AG04449 (cell line): ENCODE data around the gene RPL22L1.
"Not testable (repeated sequence)": the region's sequence is repeated elsewhere in the genome, so short reads cannot be mapped to it uniquely, and the experiment has no call there.

ENCODE experiments used
- CTCF ChIA-PET: fragments of 350-600 bp; formaldehyde crosslinking; extraction: SDS; loops from one replicate; lab custom pipeline; 2021; ENCODE audit warnings: antibody characterized with exemption; lab: Yijun Ruan, JAX
- POLR2A ChIA-PET: fragments of 400-600, 350-600 bp; formaldehyde crosslinking; extraction: SDS; loops from one replicate; lab custom pipeline; 2020; ENCODE audit warnings: antibody characterized with exemption, inconsistent platforms; lab: Yijun Ruan, JAX
- DNase-seq: peaks from one replicate; pipeline ENCODE4 v3.0.0-alpha.2; 2010; ENCODE audit warnings: low read depth, low spot score
- H3K4me3 ChIP-seq: 2 replicates; pipeline ENCODE4 v1.5.1; 2011; ENCODE audit warnings: low read depth, mild to moderate bottlenecking, control low read depth, low read length
- TF ChIP-seq, protein P1 (sequence below): IDR thresholded peaks from one replicate; pipeline ENCODE4 v1.5.1; 2011; ENCODE audit warnings: mild to moderate bottlenecking, moderate library complexity, low read length, control low read depth, inconsistent platforms; ENCODE audit not compliant: insufficient read depth; ENCODE audit errors: missing control alignments

The RPL22L1 gene

DNA sequence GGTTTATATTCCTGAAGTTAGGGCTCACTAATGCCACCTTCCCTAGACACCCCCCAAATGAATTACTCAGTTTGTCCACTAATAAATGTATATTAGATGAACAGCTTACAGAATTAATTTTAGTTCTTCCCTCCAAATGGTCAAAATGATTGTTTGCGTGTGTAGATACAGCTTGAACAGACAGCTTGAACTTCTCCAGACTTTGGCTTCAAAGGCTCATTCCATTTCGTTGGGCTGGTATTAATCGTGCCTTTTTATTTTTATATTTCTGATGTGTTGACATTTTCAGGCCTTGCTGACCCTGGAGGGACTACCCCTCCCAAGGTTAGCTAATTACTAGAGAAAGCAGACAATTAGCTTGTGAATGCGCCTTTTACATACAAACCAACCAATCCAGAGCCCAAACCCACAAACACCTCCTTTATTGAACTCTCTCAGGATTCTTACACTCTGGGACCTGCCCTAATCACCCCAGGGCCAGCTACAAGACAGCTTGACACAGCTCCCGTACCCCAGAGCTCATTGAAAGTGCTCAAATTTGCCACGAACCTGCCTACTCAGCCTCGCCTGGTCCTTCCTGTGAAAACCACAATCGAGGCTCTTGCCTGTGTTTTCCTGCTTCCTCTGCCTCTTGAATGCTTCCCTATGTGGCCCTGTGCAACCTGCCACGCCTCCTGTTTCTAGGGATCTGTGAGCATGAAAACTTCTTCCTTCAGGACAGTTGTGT, 40.3 kb downstream of the RPL22L1 start:
- TF ChIP-seq, protein P1, sequence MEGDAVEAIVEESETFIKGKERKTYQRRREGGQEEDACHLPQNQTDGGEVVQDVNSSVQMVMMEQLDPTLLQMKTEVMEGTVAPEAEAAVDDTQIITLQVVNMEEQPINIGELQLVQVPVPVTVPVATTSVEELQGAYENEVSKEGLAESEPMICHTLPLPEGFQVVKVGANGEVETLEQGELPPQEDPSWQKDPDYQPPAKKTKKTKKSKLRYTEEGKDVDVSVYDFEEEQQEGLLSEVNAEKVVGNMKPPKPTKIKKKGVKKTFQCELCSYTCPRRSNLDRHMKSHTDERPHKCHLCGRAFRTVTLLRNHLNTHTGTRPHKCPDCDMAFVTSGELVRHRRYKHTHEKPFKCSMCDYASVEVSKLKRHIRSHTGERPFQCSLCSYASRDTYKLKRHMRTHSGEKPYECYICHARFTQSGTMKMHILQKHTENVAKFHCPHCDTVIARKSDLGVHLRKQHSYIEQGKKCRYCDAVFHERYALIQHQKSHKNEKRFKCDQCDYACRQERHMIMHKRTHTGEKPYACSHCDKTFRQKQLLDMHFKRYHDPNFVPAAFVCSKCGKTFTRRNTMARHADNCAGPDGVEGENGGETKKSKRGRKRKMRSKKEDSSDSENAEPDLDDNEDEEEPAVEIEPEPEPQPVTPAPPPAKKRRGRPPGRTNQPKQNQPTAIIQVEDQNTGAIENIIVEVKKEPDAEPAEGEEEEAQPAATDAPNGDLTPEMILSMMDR = no peak
- ChIA-PET POLR2A (no interaction called here), CTCF (interaction anchor here (0.6 to 7.1 kb wide), 7 partner anchors 8 to 512 kb away, joined by 3 to 47 read pairs (median 4); no protein-coding TSS in a partner anchor)
- no peak overlapping the region for H3K4me3 ChIP-seq
- no peak for DNase-seq

DNA sequence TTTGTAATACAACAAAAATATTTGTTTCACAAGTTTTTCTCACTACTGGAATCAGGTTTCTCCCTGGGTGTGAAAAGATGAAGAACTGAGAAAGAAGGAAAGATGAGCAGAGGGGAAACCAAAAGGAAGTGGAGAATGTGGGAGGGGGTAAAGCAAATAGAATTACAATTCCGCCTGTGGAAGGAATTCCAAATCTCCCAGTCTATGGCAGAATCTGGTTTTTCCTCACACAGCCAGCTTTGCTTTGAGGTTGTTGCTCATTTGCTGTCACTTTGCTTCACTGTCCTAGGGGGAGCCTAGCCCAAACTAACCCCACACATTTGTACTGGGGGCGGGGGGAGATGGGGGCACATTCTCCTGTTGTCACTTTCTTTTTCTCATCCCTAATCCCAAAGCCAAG, 43.9 kb downstream of the RPL22L1 start:
- H3K4me3 ChIP-seq = no peak overlapping the region
- DNase-seq = no peak
- ChIA-PET CTCF (interaction anchor here (1.2 to 7.1 kb wide), 4 partner anchors 14 to 413 kb away, joined by 3 to 47 read pairs (median 6); no protein-coding TSS in a partner anchor), POLR2A (no interaction called here)
- TF ChIP-seq, protein P1 = no peak

DNA sequence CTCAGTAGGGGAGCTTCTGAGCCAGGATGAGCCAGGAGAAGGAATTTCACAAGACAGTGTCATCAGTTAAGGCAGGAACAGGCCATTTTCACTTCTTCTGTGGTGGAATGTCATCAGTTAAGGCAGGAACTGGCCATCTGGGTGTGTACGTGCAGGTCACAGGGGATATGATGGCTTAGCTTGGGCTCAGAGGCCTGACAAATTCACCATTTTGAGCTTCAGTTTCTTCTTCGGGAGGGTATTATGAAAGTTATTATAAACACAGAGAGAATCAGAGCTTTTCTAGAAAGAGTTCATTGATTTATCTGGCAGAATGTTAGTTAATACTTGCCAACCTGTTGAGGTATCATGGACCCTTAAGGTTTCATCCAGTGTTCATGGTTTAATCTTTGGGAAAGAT, 46.4 kb downstream of the RPL22L1 start:
- CTCF ChIA-PET = interaction anchor here (1.1 to 1.9 kb wide), 5 partner anchors 9 to 409 kb away, joined by 3 to 12 read pairs (median 4); no protein-coding TSS in a partner anchor
- POLR2A ChIA-PET, DNase-seq: not testable (repeated sequence)

DNA sequence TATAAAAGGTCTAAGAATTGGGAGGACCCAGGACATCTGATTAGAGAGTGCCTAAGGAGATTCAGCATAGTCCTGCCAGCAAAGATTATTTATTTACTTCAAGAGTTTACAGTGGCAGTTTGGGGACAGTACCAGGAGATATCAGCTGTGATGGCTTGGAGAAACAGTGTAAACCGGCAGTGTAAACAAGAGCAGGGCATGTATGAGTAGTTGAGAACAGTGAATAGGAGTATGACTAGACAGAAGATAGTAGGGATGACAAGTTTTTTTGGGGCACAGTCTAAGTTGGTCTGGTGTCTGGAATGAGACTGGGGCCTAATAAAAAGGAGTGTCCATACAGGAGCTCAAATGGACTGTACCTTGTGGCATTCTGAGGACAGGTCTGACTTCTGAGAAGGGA, 51.7 kb downstream of the RPL22L1 start:
- H3K4me3 ChIP-seq, DNase-seq, POLR2A ChIA-PET: not testable (repeated sequence)
- CTCF ChIA-PET = interaction anchor here (2.3 kb wide), 1 partner anchor 405 kb away, joined by 15 read pairs; no protein-coding TSS in a partner anchor

More for the DNA sequence above, 46.4 kb downstream of the RPL22L1 start:
- H3K4me3 ChIP-seq = not testable (repeated sequence)

DNA sequence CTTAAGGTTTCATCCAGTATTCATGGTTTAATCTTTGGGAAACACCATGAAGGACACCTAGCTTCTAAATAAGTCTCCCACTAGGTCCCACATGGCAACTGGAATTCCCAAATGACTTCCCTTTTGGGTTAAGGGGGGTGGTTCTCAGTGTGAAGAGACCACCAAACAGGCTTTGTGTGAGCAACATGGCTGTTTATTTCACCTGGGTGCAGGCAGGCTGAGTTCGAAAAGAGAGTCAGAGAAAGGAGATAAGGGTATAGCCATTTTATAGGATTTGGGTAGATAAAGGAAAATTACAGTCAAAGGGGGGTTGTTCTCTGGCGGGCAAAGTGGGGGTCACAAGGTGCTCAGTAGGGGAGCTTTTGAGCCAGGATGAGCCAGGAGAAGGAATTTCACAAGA, 52.5 kb downstream of the RPL22L1 start:
- H3K4me3 ChIP-seq, POLR2A ChIA-PET, DNase-seq: not testable (repeated sequence)
- CTCF ChIA-PET = interaction anchor here (1.2 to 2.3 kb wide), 3 partner anchors 31 to 407 kb away, joined by 5 to 15 read pairs (median 6); no protein-coding TSS in a partner anchor

DNA sequence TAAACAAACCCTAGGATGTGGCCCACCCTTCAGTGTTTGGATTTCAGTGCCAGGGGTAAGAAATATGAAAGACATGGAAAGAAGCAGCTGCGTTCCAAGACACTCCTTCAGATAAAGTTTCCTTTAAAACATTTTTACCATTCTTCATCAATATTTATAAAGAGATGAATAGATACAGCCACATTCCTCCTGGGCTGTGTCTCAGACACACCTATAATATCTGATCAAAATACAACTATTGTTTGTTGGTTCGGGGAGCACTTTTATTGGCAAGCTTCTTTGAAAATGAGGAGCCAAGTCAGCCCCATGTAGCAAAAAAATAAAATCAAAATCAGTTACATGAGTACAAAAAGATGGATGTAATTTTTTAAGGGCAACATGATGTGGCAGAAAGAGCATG, 53.2 kb downstream of the RPL22L1 start:
- no peak overlapping the region for H3K4me3 ChIP-seq
- DNase-seq = no peak
- CTCF ChIA-PET = interaction anchor here (1.2 to 2.3 kb wide), 4 partner anchors 31 to 406 kb away, joined by 3 to 15 read pairs (median 6); no protein-coding TSS in a partner anchor
- POLR2A ChIA-PET = no interaction called here
- TF ChIP-seq, protein P1 = no peak

DNA sequence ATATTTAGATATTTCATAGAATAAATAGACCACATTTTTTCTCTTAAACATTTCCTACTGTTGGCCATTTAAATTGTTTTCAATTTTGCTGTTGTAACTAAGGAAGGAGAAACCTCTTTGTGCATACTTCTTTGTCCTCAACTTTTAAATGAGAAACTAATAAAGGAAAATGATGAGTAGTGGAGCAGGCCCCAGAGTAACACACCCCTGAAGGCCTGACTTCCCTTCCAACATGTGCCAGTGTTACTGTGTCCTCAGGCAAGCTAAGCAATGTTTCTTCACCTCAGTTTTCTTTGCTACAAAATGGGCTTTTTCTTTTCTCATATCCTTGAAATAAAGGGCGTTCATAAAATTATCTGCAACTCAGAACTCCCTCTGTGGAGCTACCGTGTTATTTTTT, 53.7 kb downstream of the RPL22L1 start:
- ChIA-PET POLR2A (no interaction called here), CTCF (interaction anchor here (1.2 to 2.3 kb wide), 4 partner anchors 32 to 405 kb away, joined by 3 to 15 read pairs (median 6); no protein-coding TSS in a partner anchor)

More for the DNA sequence above, 53.7 kb downstream of the RPL22L1 start:
- DNase-seq = no peak
- TF ChIP-seq, protein P1 = no peak
- no peak overlapping the region for H3K4me3 ChIP-seq
